ENCODE data around the gene GDF2. TPM values are rescaled to one million over a fixed set of nuclear protein-coding genes. Genes with fewer than 3 reads are reported as not detected.

Gene GDF2
- polyA plus RNA-seq, 1 donor from 2014 or later: not detected

DNA sequence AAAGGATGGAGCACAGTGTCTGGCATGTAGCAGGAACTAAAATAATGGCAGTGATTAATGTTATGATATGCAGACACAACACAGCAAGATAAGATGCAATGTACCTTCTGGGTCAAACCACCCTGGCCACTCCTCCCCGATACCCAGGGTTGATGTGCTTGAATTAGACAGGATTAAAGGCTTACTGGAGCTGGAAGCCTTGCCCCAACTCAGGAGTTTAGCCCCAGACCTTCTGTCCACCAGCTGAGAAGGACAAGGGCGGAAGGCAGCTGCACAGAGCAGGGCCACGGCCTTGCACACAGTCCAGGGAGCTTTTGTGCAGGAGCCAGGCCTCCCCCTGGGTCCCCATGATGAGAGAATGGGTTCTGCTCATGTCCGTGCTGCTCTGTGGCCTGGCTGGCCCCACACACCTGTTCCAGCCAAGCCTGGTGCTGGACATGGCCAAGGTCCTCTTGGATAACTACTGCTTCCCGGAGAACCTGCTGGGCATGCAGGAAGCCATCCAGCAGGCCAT is 25.9 kb downstream of the GDF2 start, which contains the start of gene RBP3:
Gene RBP3 (plus strand): TSS at position 226 of the 514 bp plus-strand sequence. CDS start 122 bp downstream, at position 348.
- Histone ChIP-seq H3K9me3 (ENCODE audit: low read length) (no peaks in the 10 kb centered on the region), H3K27me3 (ENCODE audit: insufficient read depth, low read depth, low read length) (no peaks in the 10 kb centered on the region), H3K4me3 (ENCODE audit: low read length) (no peak within 1 kb of the TSS), H3F3A (ENCODE audit: insufficient read depth, low read length, poor library complexity, severe bottlenecking) (no peaks in the 10 kb centered on the region), H3K9ac (ENCODE audit: low read length) (no peak within 1 kb of the TSS), H3K79me2 (replicated peaks; ENCODE audit: insufficient read depth, low read length) (no peaks in the 10 kb centered on the region), H3K9me2 (ENCODE audit: insufficient read depth, low read length) (no peaks in the 10 kb centered on the region), H3K36me3 (ENCODE audit: insufficient read depth, low read length) (no peaks in the 10 kb centered on the region), H2AFZ (ENCODE audit: low read depth, low read length) (no peak within 1 kb of the TSS), H3K27ac (ENCODE audit: low read length) (no peak within 1 kb of the TSS), H4K20me1 (ENCODE audit: insufficient read depth) (no peaks in the 10 kb centered on the region), H3K4me2 (ENCODE audit: low read length) (no peak within 1 kb of the TSS)
- TF ChIP-seq MXI1 (conservative IDR thresholded peaks at IDR 0.05; ENCODE audit: poor library complexity, severe bottlenecking) (no peak), EP300 (conservative IDR thresholded peaks at IDR 0.05; ENCODE audit: poor library complexity, severe bottlenecking) (no peak), EZH2 (IDR thresholded peaks at IDR 0.05; ENCODE audit: borderline replicate concordance, insufficient read depth, low read length, poor library complexity, severe bottlenecking) (no peak), TAF1 (IDR thresholded peaks at IDR 0.05; ENCODE audit: low read depth) (no peak), REST (IDR thresholded peaks at IDR 0.05; ENCODE audit: borderline replicate concordance) (no peak), POLR2AphosphoS5 (IDR thresholded peaks at IDR 0.05) (no peak), SMC3 (conservative IDR thresholded peaks at IDR 0.05; ENCODE audit: poor library complexity) (no peak), RAD21 (conservative IDR thresholded peaks at IDR 0.05) (no peak)
- TF ChIP-seq, protein P1, sequence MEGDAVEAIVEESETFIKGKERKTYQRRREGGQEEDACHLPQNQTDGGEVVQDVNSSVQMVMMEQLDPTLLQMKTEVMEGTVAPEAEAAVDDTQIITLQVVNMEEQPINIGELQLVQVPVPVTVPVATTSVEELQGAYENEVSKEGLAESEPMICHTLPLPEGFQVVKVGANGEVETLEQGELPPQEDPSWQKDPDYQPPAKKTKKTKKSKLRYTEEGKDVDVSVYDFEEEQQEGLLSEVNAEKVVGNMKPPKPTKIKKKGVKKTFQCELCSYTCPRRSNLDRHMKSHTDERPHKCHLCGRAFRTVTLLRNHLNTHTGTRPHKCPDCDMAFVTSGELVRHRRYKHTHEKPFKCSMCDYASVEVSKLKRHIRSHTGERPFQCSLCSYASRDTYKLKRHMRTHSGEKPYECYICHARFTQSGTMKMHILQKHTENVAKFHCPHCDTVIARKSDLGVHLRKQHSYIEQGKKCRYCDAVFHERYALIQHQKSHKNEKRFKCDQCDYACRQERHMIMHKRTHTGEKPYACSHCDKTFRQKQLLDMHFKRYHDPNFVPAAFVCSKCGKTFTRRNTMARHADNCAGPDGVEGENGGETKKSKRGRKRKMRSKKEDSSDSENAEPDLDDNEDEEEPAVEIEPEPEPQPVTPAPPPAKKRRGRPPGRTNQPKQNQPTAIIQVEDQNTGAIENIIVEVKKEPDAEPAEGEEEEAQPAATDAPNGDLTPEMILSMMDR (IDR thresholded peaks at IDR 0.05; ENCODE audit: poor library complexity, severe bottlenecking): no peak

- Histone ChIP-seq H3K9me3 (ENCODE audit: low read length) (no peaks in the 10 kb centered on the region), H3K4me3 (ENCODE audit: low read length) (no peak overlapping the region), H3K27me3 (ENCODE audit: insufficient read depth, low read depth, low read length) (no peaks in the 10 kb centered on the region), H4K20me1 (ENCODE audit: insufficient read depth) (no peaks in the 10 kb centered on the region), H3K36me3 (ENCODE audit: insufficient read depth, low read length) (no peaks in the 10 kb centered on the region), H3K27ac (ENCODE audit: low read length) (no peak overlapping the region), H3K9ac (ENCODE audit: low read length) (no peak overlapping the region), H3K4me2 (ENCODE audit: low read length) (no peak overlapping the region), H3K9me2 (ENCODE audit: insufficient read depth, low read length) (no peaks in the 10 kb centered on the region), H2AFZ (ENCODE audit: low read depth, low read length) (no peak overlapping the region), H3K79me2 (replicated peaks; ENCODE audit: insufficient read depth, low read length) (no peaks in the 10 kb centered on the region), H3F3A (ENCODE audit: insufficient read depth, low read length, poor library complexity, severe bottlenecking) (no peaks in the 10 kb centered on the region)
- TF ChIP-seq EP300 (conservative IDR thresholded peaks at IDR 0.05; ENCODE audit: poor library complexity, severe bottlenecking) (no peak), SMC3 (conservative IDR thresholded peaks at IDR 0.05; ENCODE audit: poor library complexity) (no peak), EZH2 (IDR thresholded peaks at IDR 0.05; ENCODE audit: borderline replicate concordance, insufficient read depth, low read length, poor library complexity, severe bottlenecking) (no peak), MXI1 (conservative IDR thresholded peaks at IDR 0.05; ENCODE audit: poor library complexity, severe bottlenecking) (no peak), TAF1 (IDR thresholded peaks at IDR 0.05; ENCODE audit: low read depth) (no peak), REST (IDR thresholded peaks at IDR 0.05; ENCODE audit: borderline replicate concordance) (no peak), RAD21 (conservative IDR thresholded peaks at IDR 0.05) (no peak), POLR2AphosphoS5 (IDR thresholded peaks at IDR 0.05) (no peak)
- TF ChIP-seq, protein P1 (IDR thresholded peaks at IDR 0.05; ENCODE audit: poor library complexity, severe bottlenecking): no peak
Measured at GRCh38 chr10:47348661-47349470, 26.6 kb downstream of the GDF2 start.

Measured in neural cell (in vitro differentiated cells).